Fibroblast of the aortic adventitia (primary cell): ENCODE results near the gene ETV6. TPM values are rescaled to one million over a fixed set of nuclear protein-coding genes. Genes with fewer than 3 reads are reported as not detected.

Experiments
- DNase-seq: peaks from one replicate; pipeline ENCODE4 v3.0.0-alpha.2; 2010; ENCODE audit warnings: low read depth
- H3K4me3 ChIP-seq: 2 replicates; pipeline ENCODE4 v1.5.1; 2011; ENCODE audit warnings: low read depth, mild to moderate bottlenecking, control low read depth, low read length, moderate library complexity
- total RNA-seq: library from RNA; depleted of rRNA; stranded (reverse); fragments of >200 nt; gene quantifications from 2 replicates; pipeline ENCODE4 v1.2.3, GENCODE V29; 2012; ENCODE audit warnings: low replicate concordance
- TF ChIP-seq, protein P1 (sequence below): IDR thresholded peaks from 2 replicates; pipeline ENCODE4 v1.5.1; 2011; ENCODE audit warnings: mild to moderate bottlenecking, low read length, control low read depth, inconsistent platforms; ENCODE audit not compliant: insufficient read depth

ETV6 gene
- total RNA-seq, 1 donor = 6.1 TPM

DNA sequence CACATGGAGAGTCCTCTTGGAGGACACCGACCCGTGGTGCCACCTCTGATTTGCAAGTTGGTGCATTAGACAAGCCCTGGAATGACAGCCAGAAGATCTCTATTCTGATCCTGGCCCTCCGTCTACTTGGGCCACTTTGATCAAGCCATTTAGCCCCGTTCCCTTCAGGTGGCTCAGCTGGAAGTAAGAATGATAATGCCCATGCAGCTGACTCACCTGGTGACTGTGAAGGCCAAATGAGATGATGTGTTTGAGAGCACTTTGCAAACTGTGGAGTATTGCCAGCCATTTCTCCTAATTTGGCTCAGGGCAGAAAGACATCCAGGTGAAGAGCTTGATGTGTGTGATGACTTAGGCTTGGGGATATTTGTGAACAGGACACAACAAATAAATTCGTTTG lies 165.9 kb downstream of the ETV6 start:
- TF ChIP-seq, protein P1, sequence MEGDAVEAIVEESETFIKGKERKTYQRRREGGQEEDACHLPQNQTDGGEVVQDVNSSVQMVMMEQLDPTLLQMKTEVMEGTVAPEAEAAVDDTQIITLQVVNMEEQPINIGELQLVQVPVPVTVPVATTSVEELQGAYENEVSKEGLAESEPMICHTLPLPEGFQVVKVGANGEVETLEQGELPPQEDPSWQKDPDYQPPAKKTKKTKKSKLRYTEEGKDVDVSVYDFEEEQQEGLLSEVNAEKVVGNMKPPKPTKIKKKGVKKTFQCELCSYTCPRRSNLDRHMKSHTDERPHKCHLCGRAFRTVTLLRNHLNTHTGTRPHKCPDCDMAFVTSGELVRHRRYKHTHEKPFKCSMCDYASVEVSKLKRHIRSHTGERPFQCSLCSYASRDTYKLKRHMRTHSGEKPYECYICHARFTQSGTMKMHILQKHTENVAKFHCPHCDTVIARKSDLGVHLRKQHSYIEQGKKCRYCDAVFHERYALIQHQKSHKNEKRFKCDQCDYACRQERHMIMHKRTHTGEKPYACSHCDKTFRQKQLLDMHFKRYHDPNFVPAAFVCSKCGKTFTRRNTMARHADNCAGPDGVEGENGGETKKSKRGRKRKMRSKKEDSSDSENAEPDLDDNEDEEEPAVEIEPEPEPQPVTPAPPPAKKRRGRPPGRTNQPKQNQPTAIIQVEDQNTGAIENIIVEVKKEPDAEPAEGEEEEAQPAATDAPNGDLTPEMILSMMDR = no peak
- H3K4me3 ChIP-seq = no peak overlapping the region
- DNase-seq = no peak

DNA sequence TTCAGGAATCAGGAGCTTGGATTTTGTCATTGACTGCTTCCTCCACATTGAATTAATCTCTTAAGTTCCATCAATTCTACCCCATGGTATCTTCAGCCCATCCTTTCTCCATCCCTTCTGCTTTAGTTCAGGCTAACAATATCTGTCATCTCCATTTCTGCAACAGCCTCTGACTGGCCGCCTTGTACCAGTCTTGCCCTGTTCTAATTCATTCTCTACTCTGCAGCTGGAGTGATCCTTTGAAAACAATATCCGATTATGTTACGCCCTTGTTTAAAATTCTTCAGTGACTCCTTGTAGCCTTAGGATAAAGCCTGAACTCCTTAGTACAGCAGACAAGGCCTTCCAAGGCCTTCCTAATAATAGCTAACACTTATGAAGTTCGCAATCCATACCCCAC lies 170.2 kb downstream of the ETV6 start:
- no peak for DNase-seq
- no peak overlapping the region for H3K4me3 ChIP-seq
- TF ChIP-seq, protein P1 = no peak

DNA sequence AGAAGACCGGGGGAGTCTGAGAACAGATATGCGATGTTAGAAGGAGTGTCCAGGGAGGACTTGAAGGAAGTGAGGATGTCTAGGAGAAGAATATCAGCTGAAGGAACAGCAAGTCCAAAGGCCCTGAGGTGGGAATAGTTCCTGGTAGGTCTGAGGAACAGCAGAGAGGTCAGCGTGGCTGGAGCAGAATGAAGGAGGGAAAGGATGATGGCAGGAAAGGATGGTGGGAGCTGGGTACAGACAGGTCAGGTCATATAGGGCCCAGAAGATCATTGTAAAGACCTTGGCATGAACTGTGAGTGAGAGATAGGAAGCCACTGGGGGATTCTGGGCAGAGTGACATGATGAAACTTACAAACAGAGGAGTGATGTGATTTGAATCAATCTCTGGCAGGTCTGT lies 171.0 kb downstream of the ETV6 start:
- H3K4me3 ChIP-seq = no peak overlapping the region
- TF ChIP-seq, protein P1 = no peak
- no peak for DNase-seq

DNA sequence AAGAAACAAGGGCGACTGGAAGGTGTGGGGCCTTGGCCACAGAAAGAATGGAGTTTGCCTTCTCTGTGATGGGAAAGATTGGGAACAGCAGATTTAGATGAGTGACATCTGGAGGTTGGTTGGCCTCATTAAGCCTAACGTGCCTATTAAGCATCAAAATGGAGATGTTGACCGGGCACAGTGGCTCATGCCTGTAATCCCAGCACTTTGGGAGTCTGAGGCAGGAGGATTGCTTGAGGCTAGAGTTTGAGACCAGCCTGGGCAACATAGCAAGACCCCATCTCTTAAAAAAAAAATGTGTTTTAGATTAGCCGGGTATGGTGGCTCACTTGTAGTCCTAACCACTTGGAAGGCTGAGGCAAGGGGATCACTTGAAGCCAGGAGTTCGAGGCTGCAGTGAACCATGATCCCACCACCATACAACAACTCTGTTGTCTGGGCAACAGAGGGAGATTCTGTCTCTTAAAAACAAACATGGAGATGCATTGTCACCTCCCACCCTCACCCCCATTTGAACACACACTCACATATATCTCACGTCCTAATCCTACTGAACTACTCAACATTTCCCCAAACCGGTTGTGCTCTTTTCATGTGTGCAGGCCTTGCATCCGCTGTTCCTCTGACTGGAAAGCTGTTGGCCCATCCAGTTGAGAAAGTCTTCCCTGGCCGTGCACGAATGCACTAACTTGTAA lies 172.1 kb downstream of the ETV6 start:
- no peak for DNase-seq
- no peak overlapping the region for H3K4me3 ChIP-seq
- TF ChIP-seq, protein P1 = no peak

DNA sequence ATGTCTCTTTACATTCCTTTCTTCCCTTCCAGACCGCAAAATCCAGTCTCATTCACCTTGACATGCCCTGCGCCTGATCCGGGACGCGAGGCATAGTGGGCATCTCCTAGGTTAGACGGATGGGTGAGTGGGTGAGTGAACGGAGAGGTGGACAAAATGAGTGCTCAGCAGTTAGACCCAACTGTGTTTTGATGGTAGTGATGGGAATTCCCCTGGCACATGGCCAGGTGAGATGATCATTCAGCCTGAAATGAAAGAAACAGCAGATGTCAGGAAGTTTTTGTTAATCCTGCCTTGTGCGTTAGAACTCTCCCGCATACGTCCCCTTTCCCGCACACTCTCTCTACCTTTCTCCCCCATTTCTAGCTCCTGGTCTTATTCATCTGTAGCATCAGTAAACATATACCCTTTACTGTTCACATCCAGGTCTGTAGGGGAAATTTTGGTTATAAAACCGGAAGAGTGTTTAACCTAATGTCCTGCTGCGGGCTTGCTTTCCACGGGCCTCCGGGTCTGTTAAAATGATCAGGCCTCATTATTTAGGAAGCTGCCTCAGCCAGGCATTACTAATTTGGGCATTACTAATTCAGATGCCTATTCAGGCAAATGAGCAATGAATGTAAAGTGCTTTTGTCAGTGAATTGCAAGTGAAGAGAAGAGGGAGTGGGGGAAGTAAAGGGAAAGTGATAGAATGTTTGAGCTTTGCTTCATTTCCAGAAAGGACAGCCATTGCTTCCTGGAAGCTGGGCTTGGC lies 172.8 kb downstream of the ETV6 start:
- DNase-seq = peak; percentile 37
- TF ChIP-seq, protein P1 = no peak

DNA sequence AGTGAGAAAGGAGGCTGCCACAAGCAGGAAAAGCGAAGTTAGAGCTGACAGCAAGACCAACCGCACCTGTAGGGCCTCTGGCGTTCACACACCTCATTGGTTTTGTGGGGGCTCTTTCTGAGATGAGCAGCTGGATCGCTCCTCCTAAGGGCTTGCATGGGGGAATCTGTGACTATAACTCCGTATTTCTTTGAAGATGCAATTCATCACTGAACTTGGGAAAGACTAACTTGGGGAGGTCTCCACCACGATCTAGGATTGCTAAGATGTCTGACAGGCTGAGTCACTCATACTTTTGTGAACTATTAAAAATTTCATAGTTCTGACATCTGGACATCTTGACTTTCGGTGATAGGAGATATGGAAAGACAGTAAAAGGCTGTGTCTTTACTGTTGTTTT lies 173.6 kb downstream of the ETV6 start:
- TF ChIP-seq, protein P1 = no peak
- DNase-seq = peak; percentile 45
- H3K4me3 ChIP-seq = no peak overlapping the region

More for the DNA sequence above, 172.8 kb downstream of the ETV6 start:
- H3K4me3 ChIP-seq = no peak overlapping the region
